ENCODE results near the gene CHRNB1. TPM values are rescaled to one million over a fixed set of nuclear protein-coding genes. Genes with fewer than 3 reads are reported as not detected.

Gene CHRNB1
- total and polyA plus RNA-seq, 2 of the 8 experiments (the other 6 are each of a cell fraction or from before 2014, with no cell fraction given) = 14.1 to 28.2 TPM

- Histone ChIP-seq H4K91ac (replicated peaks; ENCODE audit: insufficient read length, low read length) (no peak overlapping the region), H3K18ac (ENCODE audit: extremely low read depth, low read length) (no peak overlapping the region), H2AFZ (ENCODE audit: low read length) (no peak overlapping the region), H3K27me3 (replicated peaks in 1 of 4; ENCODE audit: control insufficient read depth in 3 of 4, extremely low read depth in 1 of 4, insufficient read depth in 3 of 4, low read length in 3 of 4) (no peaks in the 10 kb centered on the region), H3K23me2 (ENCODE audit: low read depth, low read length) (no peaks in the 10 kb centered on the region), H3K23ac (ENCODE audit: insufficient read length) (no peak overlapping the region), H3K14ac (ENCODE audit: insufficient read length) (no peak overlapping the region), H3K4ac (replicated peaks; ENCODE audit: insufficient read length, low read depth, low read length) (no peak overlapping the region), H3K36me3 (ENCODE audit: control insufficient read depth in 2 of 4, insufficient read depth in 4 of 4, low read length in 3 of 4) (peaks cover 0 to 3% (median under 1%) of the 10 kb centered on the region in 4 experiments; a peak in 3 of 8 replicates), H4K5ac (ENCODE audit: insufficient read length, low read depth, low read length) (no peak overlapping the region), H3K56ac (replicated peaks; ENCODE audit: insufficient read length, low read depth, low read length) (no peak overlapping the region), H4K8ac (ENCODE audit: extremely low read depth, insufficient read depth, low read length) (no peak overlapping the region), H3K9me3 (ENCODE audit: insufficient read depth in 2 of 2, low read depth in 1 of 2, low read length in 1 of 2) (no peaks in the 10 kb centered on the region), H4K20me1 (replicated peaks in 1 of 2; ENCODE audit: control insufficient read depth in 1 of 2, insufficient read depth in 2 of 2, low read length in 2 of 2) (peaks cover 0 to 1% of the 10 kb centered on the region in 2 experiments), H2AK5ac (ENCODE audit: low read depth, low read length) (no peak overlapping the region), H3K79me2 (ENCODE audit: control insufficient read depth in 1 of 2, insufficient read depth in 2 of 2, low read length in 2 of 2) (no peaks in the 10 kb centered on the region; a peak in 1 of 4 replicates), H2BK5ac (ENCODE audit: low read depth, low read length) (no peak overlapping the region), H3K27ac (ENCODE audit: low read depth, low read length) (no peak overlapping the region), H3K79me1 (ENCODE audit: low read depth, low read length) (peaks cover 2% of the 10 kb centered on the region), H2BK12ac (ENCODE audit: low read depth, low read length) (no peak overlapping the region), H2BK15ac (ENCODE audit: low read length) (no peak overlapping the region), H3K4me2 (ENCODE audit: insufficient read depth in 1 of 2, low read depth in 2 of 2, low read length in 2 of 2) (no peak overlapping the region), H3K4me3 (ENCODE audit: extremely low read depth in 1 of 4, insufficient read depth in 2 of 4, low read depth in 3 of 4, low read length in 4 of 4) (no peak overlapping the region), H3K4me1 (replicated peaks in 1 of 4; ENCODE audit: control insufficient read depth in 3 of 4, insufficient read depth in 4 of 4, low read length in 3 of 4) (no peaks in the 10 kb centered on the region), H3K9ac (replicated peaks in 1 of 4; ENCODE audit: extremely low read depth in 1 of 4, low read depth in 3 of 4, low read length in 3 of 4) (no peak overlapping the region), H2BK120ac (replicated peaks; ENCODE audit: low read depth, low read length) (no peak overlapping the region), H2BK20ac (ENCODE audit: low read length) (no peak overlapping the region)
- ChIA-PET CTCF (ENCODE audit: partially characterized antibody) (interaction anchor here (1.0 to 1.6 kb wide), 3 partner anchors 13 to 48 kb away, joined by 3 read pairs; no protein-coding TSS in a partner anchor), POLR2A (ENCODE audit: partially characterized antibody) (interaction anchor here (0.8 to 13.8 kb wide), 5 partner anchors 14 to 116 kb away, joined by 3 to 200 read pairs (median 4); partner anchors contain the start of genes POLR2A, SLC35G6 and ZBTB4)
- FAIRE-seq (no peak), DNase-seq (ENCODE audit: low read depth in 1 of 2, low spot score in 2 of 2) (no peak)
- TF ChIP-seq RBBP5 (IDR thresholded peaks at IDR 0.05; ENCODE audit: borderline replicate concordance, low read depth, low read length) (no peak), PHF8 (conservative IDR thresholded peaks at IDR 0.05; ENCODE audit: low read depth, low read length) (no peak), HDAC6 (IDR thresholded peaks at IDR 0.05; ENCODE audit: low read depth, low read length) (no peak), EGR1 (IDR thresholded peaks at IDR 0.05; ENCODE audit: borderline replicate concordance, low read depth, low read length) (no peak), KDM1A (IDR thresholded peaks at IDR 0.05; ENCODE audit: borderline replicate concordance, low read length) (no peak)
- WGBS, 2 experiments (ENCODE audit: extremely low coverage in 1 of 2, insufficient coverage in 1 of 2, insufficient read length in 1 of 2, insufficient replicate concordance in 2 of 2, low coverage in 1 of 2, low lambda C conversion rate in 2 of 2, missing lambda C conversion rate in 1 of 2) = 89% methylated on average over 3 of the region's 3 CpGs; no CpG with 5 or more reads in 1 of the 2 experiments
Observed at GRCh38 chr17:7467498-7467897, 22.6 kb downstream of the CHRNB1 start.
